GM10266 (cell line): ENCODE results near the gene MAFG.

Experiments
- DNase-seq: peaks from one replicate; pipeline ENCODE4 v3.0.0; 2012; ENCODE audit errors: extremely low spot score
- TF ChIP-seq, protein P1 (sequence below): IDR thresholded peaks from 2 replicates; pipeline ENCODE4 v1.5.1; 2012; ENCODE audit warnings: mild to moderate bottlenecking, low read depth; ENCODE audit not compliant: control insufficient read depth, insufficient read depth; ENCODE audit errors: missing control alignments

MAFG gene

DNA sequence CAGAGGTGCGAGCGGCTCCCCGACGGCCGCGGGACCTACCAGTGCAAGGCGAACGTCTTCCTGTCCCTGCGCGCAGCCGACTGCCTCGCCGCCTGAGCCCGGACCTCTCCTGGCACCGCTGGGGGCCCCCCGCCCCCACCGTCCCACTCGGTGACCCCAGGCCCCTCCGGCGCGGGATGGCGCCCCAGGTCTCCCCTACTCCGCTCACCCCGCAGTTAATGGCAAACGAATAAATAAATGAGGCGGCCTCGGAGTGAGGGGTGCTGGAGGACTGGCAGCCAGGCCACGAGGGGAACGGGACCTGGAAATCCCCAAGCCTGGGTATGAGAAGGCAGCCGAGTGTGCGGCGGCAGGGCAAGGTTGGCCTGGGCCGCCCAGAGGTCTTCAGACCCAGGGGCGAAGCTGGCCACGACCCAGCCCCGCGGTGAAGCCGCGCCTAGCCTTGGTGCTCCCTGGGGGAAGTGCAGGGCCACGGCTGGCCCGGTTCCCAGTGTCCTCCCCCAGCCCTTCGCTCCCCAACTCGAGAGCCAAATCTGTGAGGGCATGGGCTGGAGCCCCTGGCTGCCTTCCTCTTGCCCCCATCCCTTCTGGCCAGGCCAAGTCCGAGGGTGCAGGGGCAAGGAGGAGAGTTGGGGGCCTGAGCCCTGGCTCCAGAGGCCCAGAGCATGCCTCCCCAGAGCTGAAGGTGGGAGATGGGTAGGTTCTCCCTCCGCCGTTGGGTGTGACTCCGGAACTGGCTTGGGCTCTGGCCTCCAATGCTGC, 24.7 kb downstream of the MAFG start:
- TF ChIP-seq, protein P1, sequence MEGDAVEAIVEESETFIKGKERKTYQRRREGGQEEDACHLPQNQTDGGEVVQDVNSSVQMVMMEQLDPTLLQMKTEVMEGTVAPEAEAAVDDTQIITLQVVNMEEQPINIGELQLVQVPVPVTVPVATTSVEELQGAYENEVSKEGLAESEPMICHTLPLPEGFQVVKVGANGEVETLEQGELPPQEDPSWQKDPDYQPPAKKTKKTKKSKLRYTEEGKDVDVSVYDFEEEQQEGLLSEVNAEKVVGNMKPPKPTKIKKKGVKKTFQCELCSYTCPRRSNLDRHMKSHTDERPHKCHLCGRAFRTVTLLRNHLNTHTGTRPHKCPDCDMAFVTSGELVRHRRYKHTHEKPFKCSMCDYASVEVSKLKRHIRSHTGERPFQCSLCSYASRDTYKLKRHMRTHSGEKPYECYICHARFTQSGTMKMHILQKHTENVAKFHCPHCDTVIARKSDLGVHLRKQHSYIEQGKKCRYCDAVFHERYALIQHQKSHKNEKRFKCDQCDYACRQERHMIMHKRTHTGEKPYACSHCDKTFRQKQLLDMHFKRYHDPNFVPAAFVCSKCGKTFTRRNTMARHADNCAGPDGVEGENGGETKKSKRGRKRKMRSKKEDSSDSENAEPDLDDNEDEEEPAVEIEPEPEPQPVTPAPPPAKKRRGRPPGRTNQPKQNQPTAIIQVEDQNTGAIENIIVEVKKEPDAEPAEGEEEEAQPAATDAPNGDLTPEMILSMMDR: no peak
- DNase-seq: no peak

DNA sequence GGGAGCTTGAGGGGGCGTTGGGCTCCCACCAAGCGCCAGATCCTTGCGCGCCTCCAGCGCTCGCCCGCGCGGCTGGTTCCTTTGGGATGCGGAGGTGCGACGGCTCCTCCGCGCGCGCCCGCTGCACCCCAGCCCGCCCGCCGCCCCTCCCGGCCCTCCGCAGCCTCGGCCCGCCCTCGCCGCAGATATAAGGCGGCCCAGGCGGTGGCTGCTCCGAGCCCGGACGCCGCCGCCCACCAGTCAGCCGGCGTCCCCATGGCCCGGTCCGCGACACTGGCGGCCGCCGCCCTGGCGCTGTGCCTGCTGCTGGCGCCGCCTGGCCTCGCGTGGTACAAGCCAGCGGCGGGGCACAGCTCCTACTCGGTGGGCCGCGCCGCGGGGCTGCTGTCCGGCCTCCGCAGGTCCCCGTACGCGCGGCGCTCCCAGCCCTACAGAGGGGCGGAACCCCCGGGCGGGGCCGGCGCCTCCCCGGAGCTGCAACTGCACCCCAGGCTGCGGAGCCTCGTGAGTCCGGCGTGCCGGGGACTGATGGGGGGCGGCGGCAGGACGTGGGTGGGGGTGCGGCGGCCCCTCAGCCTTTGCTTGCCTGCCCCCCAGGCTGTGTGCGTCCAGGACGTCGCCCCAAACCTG, 25.4 kb downstream of the MAFG start, which contains the start of gene NPB:
Gene NPB, plus strand, starts transcription at position 216 of the 630 bp plus-strand sequence. Its CDS starts 40 bp downstream, at position 256.
- peak; percentile 61 for DNase-seq
- TF ChIP-seq, protein P1: no peak

DNA sequence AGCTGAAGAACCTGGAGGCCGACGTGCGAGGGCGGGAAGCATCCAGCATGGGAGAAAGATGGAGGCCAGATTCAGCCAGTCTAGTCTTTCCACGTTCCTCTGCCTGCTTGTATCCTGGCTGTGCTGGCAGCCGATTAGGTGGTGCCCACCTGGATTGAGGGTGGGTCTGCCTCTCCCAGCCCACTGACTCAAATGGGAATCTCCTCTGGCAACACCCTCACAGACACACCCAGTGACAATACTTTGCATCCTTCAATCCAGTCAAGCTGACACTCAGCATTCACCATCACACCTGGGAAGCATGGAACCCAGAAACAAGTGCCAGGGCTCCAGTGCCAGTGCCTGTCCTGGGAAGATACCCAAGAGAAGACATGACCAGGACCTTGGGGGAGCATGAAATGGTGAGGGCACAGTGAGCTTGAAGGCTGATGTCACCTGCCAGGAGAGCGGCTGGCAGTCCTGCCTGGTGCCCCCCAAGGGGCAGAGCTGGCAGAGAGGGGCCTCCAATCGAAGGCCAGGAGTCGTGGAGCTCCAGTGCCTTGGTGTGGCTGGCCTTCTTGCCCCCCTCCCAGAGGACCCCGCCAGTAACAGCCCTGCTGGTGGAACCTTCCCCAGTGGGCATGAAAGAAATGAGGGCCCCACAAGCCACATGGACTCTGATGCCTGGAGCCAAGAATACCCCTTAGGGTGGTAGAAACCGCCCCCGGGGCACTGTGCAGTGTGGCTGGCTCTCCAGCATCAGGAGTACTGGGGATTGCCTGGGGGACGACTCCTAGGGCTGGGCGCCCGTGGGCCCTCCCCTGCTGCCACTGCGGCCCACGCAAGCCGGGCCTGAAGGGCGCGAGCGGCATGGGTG, 26.1 kb downstream of the MAFG start:
- TF ChIP-seq, protein P1: no peak
- no peak for DNase-seq

DNA sequence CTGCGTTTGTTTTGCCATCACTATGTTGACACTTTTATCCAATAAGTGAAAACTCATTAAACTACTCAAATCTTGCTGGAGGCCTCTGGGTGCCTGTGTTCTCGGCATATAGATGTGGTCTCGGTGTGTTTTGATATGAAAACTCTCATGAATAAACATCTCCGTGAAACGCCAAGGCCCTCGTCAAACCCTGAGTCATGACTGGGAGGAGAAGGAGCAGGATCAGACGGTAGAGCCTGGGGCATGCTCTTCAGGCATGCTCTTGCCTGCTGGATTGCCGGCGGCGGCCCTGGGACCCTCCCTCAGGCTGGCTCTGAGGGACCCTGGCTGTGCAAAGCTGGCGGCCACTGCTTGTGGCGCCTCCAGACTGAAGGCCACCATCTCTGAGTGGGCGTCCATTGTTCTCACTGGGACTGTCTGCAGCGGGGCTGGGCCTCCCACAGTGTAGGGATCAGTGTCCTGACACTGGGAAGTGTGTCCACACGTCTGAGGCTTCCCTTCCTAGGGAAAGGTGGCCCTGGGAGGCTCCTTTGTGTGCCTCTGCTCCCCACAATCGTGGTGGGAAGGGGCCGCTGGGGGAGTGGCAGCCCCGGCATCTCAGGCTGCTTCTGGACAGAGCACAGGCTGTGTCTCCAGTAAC, 27.2 kb downstream of the MAFG start:
- TF ChIP-seq, protein P1: no peak
- DNase-seq: no peak

DNA sequence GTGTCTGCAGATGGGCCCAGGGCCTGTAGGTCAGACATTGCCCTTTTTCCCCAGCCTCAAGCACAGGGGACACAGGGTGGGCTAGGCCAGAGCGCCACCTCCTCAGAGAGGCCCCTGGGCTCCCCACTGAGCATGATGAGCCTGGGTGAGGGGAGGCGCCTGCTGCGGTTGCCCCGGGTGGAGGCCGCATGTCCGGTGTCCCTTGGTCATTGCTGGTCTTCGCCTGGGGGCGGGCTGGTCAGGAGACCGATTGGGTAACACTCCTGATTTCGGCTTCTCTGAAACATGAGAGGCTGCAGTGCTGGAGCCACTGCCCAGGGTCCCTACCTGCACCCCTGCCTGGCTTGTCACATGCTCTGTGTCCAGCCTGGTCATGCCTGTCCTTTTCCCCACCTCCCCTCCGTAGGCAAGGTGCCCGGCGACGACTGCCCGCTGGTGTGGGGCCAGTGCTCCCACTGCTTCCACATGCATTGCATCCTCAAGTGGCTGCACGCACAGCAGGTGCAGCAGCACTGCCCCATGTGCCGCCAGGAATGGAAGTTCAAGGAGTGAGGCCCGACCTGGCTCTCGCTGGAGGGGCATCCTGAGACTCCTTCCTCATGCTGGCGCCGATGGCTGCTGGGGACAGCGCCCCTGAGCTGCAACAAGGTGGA, 27.9 kb downstream of the MAFG start:
- TF ChIP-seq, protein P1: no peak
- DNase-seq: no peak

DNA sequence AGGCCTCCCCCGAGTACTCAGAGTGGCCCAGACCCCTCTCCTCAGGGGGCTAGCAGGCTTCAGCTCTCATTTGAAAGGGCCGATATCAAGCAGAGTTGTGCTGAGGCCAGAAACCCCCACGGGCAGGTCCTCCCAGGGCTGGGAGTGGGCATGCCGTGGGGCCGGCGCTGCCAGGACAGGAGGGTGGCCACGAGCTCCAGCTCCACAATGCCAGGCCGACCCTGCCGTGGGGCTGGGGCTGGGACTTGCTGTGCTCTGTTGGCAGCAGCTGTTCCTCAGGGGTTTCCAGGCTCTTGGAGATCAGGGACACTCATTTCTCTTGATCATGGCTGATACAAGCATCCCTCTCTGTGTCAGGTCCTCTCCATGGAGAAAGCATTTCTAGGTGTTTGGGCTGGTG, 28.6 kb downstream of the MAFG start:
- TF ChIP-seq, protein P1: no peak
- no peak for DNase-seq
